Brain pericyte (primary cell): ENCODE results near the gene ZNF135.
A peak's percentile ranks its signal among the peaks of the same experiment; 100 is the strongest.

ENCODE experiments used
- DNase-seq: peaks from one replicate; pipeline ENCODE4 v3.0.0-alpha.2; 2012; ENCODE audit warnings: low read depth, low spot score

The ZNF135 gene

DNA sequence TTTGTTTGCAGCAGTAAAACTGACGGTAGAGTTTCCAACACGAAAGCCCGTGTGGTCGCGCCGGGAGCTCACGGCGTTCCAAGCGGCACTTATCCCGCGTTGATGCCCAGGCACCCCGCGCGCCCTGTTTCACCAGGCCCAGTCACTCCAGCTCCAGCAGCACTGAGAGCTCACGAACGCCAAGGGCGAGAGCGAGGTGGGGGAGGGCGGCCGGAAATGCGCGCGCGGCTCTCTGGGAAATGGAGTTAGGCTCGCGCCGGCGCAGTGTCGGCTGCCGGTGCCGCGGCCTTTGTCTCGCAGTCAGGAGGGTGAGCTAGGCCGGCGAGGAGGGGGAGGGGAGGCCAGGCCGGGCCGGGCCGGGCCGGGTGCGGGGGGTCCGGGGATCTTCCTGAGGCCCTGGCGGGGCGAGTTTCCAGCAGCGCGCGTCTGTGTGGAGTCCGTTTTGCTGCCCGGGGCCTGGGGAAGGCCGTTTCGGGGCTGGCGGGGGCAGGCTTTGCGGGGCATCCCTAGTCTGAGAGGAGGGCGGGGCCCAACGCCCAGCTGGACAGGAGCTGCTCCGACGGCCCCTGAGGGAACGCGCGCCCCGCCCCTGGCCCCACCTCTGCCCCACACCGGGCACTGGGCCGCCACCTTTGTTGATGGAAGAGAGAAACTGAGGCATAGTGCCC is at the start of gene ZNF135:
Gene ZNF135, plus strand, starts transcription at position 280 of the 668 bp plus-strand sequence. CDS start 721 bp downstream, outside the sequence.
- peak; percentile 64 for DNase-seq

GRCh38 chr19:58009301-58009665 is 49.8 kb upstream of the ZNF135 start:
- DNase-seq: no peak

DNA sequence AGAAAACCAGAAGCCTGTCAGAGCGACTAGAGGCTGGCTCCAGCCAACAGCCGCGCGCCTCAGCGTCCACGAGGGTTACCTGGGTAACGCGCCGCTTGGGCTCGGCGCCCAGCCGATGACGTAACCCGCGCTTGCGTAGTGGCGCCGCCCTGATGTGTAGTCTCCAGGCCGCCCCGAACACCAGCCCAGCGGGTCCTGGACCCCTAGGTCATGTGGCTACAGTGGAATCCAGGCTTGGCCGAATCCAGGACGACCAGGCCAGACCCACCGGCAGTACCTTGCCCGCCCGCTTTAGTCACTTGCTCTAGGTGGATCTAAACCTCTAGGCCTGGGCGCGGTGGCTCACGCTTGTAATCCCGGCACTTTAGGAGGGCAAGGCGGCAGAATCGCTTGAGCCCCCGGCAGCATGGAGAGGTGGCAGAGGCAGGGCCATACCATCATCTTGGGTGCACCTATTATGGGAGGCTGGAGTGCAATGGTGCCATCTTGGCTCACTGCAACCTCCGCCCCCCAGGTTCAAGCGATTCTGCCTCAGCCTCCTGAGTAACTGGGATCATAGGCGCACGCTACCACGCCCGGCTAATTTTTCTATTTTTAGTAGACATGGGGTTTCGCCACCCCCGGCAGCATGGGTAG is 49.3 kb upstream of the ZNF135 start:
- DNase-seq: peak; percentile 41

DNA sequence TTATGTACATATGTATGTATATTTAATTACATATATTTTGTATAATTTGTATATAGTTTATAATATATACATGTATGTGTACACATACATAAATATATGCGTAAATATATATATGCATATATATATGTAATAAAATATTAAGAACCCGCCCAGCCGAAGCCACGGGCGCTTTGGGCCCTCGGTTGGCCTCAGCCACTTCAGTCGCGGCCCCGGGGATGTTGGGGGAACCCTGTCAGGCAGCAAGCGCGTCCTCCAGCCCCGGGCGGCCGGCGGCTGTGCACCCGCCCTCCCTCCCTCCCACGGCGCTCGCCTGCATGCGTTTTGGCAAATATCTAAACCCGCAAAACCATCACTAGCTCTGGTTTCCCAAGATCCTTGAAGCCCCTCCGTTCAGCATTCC is 48.6 kb upstream of the ZNF135 start:
- no peak for DNase-seq

DNA sequence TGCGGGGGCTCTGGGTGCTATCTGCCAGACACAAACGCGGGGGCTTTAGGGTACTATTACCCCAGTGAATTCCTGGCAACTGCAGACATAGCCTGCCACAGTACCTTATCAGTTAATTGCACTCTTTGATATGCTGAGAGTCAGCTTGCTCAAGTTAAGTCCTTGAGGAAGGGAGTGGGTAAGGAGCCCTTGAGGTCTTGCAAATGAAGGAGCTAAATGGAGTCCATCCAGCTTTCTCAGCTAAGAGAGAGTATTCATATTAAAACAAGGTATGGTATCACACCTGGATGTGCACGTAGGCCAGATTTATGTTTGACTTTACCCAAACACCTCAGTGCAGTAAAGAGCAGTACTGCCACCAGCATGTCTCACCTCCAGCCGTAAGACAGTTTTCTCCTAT is 44.9 kb upstream of the ZNF135 start:
- DNase-seq: no peak

GRCh38 chr19:58020129-58020528 is 39.0 kb upstream of the ZNF135 start:
- DNase-seq: no peak

DNA sequence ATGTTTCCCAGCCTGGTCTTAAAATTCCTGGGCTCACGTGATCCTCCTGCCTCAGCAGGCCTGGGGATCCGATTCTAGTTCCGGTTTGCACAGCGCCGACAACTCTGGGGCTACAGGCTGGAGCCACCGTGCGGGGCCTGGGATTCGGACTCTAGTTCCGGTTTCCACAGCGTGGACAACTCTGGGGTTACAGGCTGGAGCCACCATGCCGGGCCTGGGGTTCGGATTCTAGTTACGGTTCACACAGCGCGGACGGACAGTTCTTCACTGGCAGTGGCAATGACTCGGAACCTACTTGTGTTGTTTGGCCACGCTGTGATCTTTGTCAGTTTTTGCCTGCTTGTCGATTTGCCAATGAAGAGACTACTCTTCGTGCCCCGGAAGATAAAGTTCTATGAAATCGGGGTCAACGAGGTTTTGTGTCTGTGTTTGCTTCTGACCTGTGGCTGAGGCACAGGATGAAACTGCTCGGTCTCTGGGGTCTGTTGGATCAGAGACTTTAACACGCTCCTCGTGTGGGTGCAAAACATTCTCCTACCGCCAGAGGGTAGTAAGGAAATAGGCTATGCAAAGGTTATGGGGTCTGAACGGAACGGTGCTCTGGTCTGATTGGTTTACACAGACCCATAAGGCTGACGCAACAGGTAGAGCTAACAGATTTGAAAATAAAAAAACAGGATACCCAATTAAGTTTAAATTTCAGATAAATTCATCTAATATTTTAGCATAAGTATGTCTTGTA is 37.4 kb upstream of the ZNF135 start:
- no peak for DNase-seq

- DNase-seq: no peak
These were observed 36.8 kb upstream of the ZNF135 start for GRCh38 chr19:58022283-58022660.

DNA sequence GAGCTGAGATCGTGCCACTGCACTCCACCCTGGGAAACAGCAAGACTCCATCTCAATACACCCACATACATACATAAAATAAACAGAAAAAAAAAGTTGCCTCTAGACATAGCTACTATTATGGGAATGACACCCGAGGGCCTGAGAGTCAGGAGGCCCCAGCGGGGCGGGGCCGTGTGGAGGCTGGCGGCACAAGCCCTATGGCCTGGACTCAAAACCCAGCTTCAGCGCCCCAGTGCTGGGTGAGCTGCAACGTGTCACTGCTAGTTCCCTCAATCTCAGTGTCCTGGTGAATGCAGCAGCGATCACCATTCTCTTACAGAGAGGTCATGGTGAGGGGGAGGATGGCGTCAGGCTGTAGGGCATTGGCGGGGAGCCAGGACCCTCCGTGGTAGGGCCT is 34.4 kb upstream of the ZNF135 start:
- no peak for DNase-seq

DNA sequence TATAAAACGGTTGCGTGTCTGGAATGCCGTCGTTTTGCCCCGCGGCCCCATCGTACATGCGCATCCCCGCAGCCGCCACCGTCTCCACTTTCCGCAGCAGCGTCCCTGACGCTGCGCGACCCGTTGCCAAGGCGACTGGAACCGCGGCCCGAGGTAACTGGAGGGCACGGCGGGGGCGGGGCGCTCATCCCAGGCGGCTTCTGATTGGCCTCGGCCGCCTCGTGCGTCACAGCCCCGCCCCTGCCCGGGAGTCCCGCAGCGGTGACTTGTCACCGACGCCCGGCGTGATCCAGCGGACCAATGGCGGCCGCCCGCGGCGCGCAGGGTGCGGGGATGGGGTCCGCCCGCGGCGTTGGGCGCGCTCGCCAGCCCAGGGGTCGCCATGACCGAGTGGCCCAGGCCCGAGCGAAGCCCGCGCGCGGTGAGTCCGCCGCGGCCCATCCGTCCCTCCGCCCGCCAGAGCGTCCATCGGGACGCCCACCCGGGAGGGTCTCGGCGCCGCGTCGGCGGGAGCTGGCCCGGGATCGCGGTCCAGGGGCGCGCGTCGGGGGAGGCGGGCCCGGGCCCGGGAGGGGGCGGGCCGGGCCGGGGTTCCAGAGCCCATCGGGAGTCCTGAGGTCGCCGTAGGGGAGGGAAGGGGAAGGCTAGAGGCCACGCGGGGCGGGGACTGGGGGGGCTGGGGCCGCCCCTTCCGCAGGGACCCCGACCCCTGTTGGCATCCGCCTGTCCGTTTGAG is 25.2 kb upstream of the ZNF135 start, which contains the start of gene ZSCAN1:
Gene ZSCAN1, plus strand, starts transcription at position 285 of the 736 bp plus-strand sequence. CDS start 3,812 bp downstream, outside the sequence.
- DNase-seq: no peak

GRCh38 chr19:58034477-58034793 is 24.6 kb upstream of the ZNF135 start:
- no peak for DNase-seq

GRCh38 chr19:58035863-58036262 is 23.2 kb upstream of the ZNF135 start:
- no peak for DNase-seq

DNA sequence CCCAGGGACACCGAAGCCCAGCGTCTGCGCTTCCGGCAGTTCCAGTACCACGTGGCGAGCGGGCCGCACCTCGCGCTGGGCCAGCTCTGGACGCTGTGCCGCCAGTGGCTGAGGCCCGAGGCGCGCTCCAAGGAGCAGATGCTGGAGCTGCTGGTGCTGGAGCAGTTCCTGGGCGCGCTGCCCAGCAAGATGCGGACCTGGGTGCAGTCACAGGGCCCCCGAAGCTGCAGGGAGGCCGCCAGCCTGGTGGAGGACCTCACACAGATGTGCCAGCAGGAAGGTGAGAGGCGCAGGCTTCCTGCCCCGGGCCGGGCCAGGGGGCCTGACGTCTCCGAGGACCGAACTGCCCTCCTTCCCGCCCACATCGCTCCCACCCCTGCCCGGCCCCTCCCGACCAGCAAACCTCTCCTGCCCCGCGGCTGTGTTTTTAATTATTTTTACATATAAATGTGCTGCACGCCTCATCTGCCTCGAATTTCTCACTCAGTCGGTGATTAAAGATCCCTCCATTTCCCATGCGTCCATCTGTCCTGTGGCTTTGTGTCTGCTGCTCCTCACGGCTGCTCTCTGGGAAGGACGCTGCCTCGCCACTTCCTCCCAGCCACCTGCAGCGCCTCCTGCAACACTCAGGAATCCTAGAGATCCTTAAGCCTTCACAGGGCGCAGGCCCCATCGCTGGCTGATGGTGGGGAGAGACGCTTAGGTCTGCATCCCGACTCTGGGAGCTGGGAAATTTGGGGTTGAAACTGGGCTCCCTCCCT is 21.0 kb upstream of the ZNF135 start:
- no peak for DNase-seq

GRCh38 chr19:58038688-58039204 is 20.3 kb upstream of the ZNF135 start:
- DNase-seq: no peak

- no peak for DNase-seq
These were observed 18.1 kb upstream of the ZNF135 start for GRCh38 chr19:58040751-58041525.

- no peak for DNase-seq
These were observed 16.4 kb upstream of the ZNF135 start for GRCh38 chr19:58042495-58043340.

DNA sequence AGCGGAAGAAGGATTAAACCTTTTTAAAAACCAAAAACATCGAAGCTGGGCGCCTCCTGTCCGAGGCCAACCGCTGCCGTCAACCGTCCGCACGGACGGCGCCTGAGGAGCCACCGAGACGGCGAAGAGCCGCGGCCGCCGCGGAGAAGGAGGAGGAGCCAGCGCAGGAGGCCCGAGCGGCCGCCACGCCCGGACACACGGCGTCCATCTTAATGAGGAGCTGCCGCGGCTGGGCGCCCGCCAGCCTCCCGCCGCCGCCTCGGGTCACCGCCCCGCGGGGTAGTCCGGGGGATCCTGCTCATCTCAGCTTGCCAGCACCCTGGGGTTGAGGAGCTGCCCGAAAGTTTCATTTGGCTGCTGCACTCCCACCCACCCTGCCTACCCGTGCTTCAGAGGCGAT is 14.7 kb upstream of the ZNF135 start:
- no peak for DNase-seq

- DNase-seq: no peak
These were observed 14.2 kb upstream of the ZNF135 start for GRCh38 chr19:58044886-58045285.

DNA sequence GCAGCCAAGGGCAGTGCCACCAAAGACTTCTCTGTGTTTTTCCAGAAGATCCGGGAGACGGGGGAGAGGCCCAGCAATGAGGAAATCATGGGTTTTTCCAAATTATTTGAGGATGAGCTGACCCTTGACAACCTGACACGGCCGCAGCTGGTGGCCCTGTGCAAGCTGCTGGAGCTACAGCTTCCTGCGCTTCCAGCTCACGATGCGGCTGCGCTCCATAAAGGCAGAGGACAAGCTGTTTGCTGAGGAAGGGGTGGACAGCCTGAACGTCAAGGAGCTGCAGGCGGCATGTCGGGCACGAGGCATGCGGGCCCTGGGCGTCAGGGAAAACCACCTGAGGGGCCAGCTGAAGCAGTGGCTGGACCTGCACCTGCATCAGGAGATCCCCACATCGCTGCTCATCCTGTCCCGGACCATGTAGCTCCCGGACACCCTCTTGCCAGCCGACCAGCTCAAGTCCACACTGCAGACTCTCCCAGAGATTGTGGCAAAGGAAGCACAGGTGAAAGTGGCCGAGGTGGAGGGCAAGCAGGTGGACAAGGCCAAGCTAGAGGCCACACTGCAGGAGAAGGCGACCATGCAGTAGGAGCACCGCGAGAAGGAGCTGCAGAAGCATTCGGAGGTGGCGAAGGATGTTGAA is 13.6 kb upstream of the ZNF135 start:
- DNase-seq: no peak
